GM12878 (cell line): ENCODE data around the gene MSLN. TPM values are rescaled to one million over a fixed set of nuclear protein-coding genes. Genes with fewer than 3 reads are reported as not detected.

Source experiments
- ATAC-seq: fragments of 200-7000 bp; cut with Tn5 transposase; 3 replicates; pipeline ENCODE4 v1.9.1; 2020; ENCODE audit warnings: mild to moderate bottlenecking, moderate library complexity
- BruUV-seq: library from RNA; stranded (reverse); fragments of 400-500 nt; replicated peaks from 2 replicates; lab custom pipeline; 2021; lab: Mats Ljungman, UMichigan
- CTCF ChIA-PET: fragments of 300-600 bp; sonication (Branson Sonifier 250); formaldehyde crosslinking; extraction: SDS; loops from one replicate; lab custom pipeline; 2021; ENCODE audit warnings: inconsistent platforms; lab: Yijun Ruan, JAX
- POLR2A ChIA-PET: fragments of 350-600 bp; formaldehyde crosslinking; extraction: SDS; loops from one replicate; lab custom pipeline; 2021; ENCODE audit warnings: inconsistent platforms; lab: Charles Lee
- RAD21 ChIA-PET: fragments of 300-600 bp; sonication (Branson Sonifier 250); formaldehyde crosslinking; loops from one replicate; lab custom pipeline; 2023; ENCODE audit warnings: antibody characterized with exemption; ENCODE audit not compliant: unreplicated experiment; lab: Charles Lee
- SMC1A ChIA-PET: fragments of 300-600 bp; sonication (Branson Sonifier 250); formaldehyde crosslinking; loops from one replicate; lab custom pipeline; 2023; ENCODE audit not compliant: unreplicated experiment, uncharacterized antibody; lab: Charles Lee
- DNase-seq: peaks from one replicate; pipeline ENCODE4 v3.0.0-alpha.2; 2011; ENCODE audit warnings: low read depth, low spot score
- FAIRE-seq: peaks from 3 replicates; lab custom pipeline; 2011; peaks lifted over from hg19 to GRCh38; lab: Jason Lieb, UNC
- H2AFZ ChIP-seq: 2 replicates; pipeline ENCODE4 v1.6.0; 2011; ENCODE audit warnings: low read depth, low read length, control low read depth; ENCODE audit not compliant: control insufficient read depth
- H3K27ac ChIP-seq: 2 replicates; pipeline ENCODE4 v1.5.1; 2011; ENCODE audit warnings: control low read depth; ENCODE audit not compliant: control insufficient read depth, insufficient read depth
- H3K27me3 ChIP-seq, 2 experiments: replicated peaks in 1 of 2; 2 replicates each; pipeline versions ENCODE4 v1.6.0 to v1.6.1; 2011; ENCODE audit warnings: low read length in 1 of 2; ENCODE audit not compliant: control insufficient read depth in 2 of 2, insufficient read depth in 2 of 2
- H3K36me3 ChIP-seq, 2 experiments: 2 replicates each; pipeline ENCODE4 v1.5.1; 2011; ENCODE audit warnings: low read length in 1 of 2; ENCODE audit not compliant: control insufficient read depth in 2 of 2, insufficient read depth in 2 of 2
- H3K4me1 ChIP-seq: 2 replicates; pipeline ENCODE4 v1.6.1; 2011; ENCODE audit warnings: mild to moderate bottlenecking, low read length, moderate library complexity, mixed read lengths; ENCODE audit not compliant: control insufficient read depth, insufficient read depth
- H3K4me2 ChIP-seq: 2 replicates; pipeline ENCODE4 v1.6.0; 2011; ENCODE audit warnings: control low read depth; ENCODE audit not compliant: control insufficient read depth, insufficient read depth
- H3K4me3 ChIP-seq: fragments of 200-600 bp; sonication (generic); 2 replicates; pipeline ENCODE4 v1.5.1; 2016
- H3K79me2 ChIP-seq: 2 replicates; pipeline ENCODE4 v1.6.0; 2011; ENCODE audit warnings: low read length; ENCODE audit not compliant: control insufficient read depth, insufficient read depth
- H3K9ac ChIP-seq: 2 replicates; pipeline ENCODE4 v1.8.0; 2011; ENCODE audit warnings: low read length, control low read depth, mixed read lengths; ENCODE audit not compliant: control insufficient read depth, insufficient read depth
- H3K9me3 ChIP-seq: replicated peaks from 3 replicates; pipeline ENCODE4 v1.5.1; 2011; ENCODE audit warnings: mild to moderate bottlenecking, low read length; ENCODE audit not compliant: control insufficient read depth, insufficient read depth
- H4K20me1 ChIP-seq: 2 replicates; pipeline ENCODE4 v1.6.0; 2011; ENCODE audit not compliant: control insufficient read depth, insufficient read depth
- CHD4 ChIP-seq: fragments of 200-600 bp; sonication (generic); IDR thresholded peaks from 2 replicates; pipeline ENCODE4 v1.6.1; 2016; ENCODE audit warnings: mild to moderate bottlenecking
- HDAC6 ChIP-seq: fragments of 200-600 bp; sonication (generic); IDR thresholded peaks from one replicate; pipeline ENCODE4 v1.8.0; 2017; ENCODE audit warnings: antibody characterized with exemption; ENCODE audit not compliant: unreplicated experiment
- MYB ChIP-seq: fragments of 150-350 bp; IDR thresholded peaks from 2 replicates; pipeline ENCODE4 v1.6.1; 2014; ENCODE audit warnings: mild to moderate bottlenecking, low read depth, low read length, borderline replicate concordance
- NRF1 ChIP-seq: conservative IDR thresholded peaks from 2 replicates; pipeline ENCODE4 v1.6.1; 2011; ENCODE audit warnings: mild to moderate bottlenecking, low read depth, low read length, improper control_type of control experiment
- WGBS: methylation state at CpG from one replicate; pipeline ENCODE4 v1.1.6; 2016; ENCODE audit warnings: low lambda C conversion rate; ENCODE audit not compliant: insufficient replicate concordance, insufficient coverage; ENCODE audit errors: missing lambda C conversion rate; 5-methylcytosine and 5-hydroxymethylcytosine counted together
- in situ Hi-C: fragments of 300-500 bp; cut with MboI; formaldehyde crosslinking; loops from 9 replicates; pipeline ENCODE4 v1.14.3; 2018; ENCODE audit warnings: mixed read lengths
- intact Hi-C: fragments of 100-400 bp; cut with micrococcal nuclease; formaldehyde crosslinking; loops from one replicate; pipeline ENCODE4 v1.14.2; 2022; ENCODE audit not compliant: unreplicated experiment
- polyA plus RNA-seq, 11 experiments: library from polyadenylated mRNA; depleted of rRNA in 4 of 11; unstranded in 6 of 11; stranded (reverse) in 5 of 11; fragments of >200 nt; fragmentation: Nextera tagmentation in 4 of 11; fragmentation: Illumina TruSeq in 1 of 11; extraction: Ambion mirVana in 4 of 11; extraction: Trizol in 1 of 11; gene quantifications; 1 replicate in 1 of 11; 2 replicates in 10 of 11; pipeline versions ENCODE4 v1.2.1 to v1.2.3, GENCODE V29; 2011 to 2016; ENCODE audit warnings: inconsistent platforms in 2 of 11, missing spikeins in 2 of 11, low read depth in 1 of 11
- total RNA-seq, 4 experiments: library from RNA; depleted of rRNA in 3 of 4; stranded (reverse); fragments of >200 nt in 3 of 4; fragmentation: Illumina TruSeq in 1 of 4; extraction: Trizol in 1 of 4; gene quantifications; 2 replicates each; pipeline versions ENCODE4 v1.2.1 to v1.2.3, GENCODE V29; 2013 to 2021

MSLN gene
- total and polyA plus RNA-seq, 10 of the 15 experiments (the other 5 are each of a cell fraction or from before 2014, with no cell fraction given): 0.08 TPM; not detected in 9

GRCh38 chr16:784431-784830 lies 23.9 kb downstream of the MSLN start:
- Histone ChIP-seq H3K4me2 (no peak overlapping the region), H4K20me1 (no peaks in the 10 kb centered on the region), H3K9ac (no peak overlapping the region), H3K4me1 (peaks cover 7% of the 10 kb centered on the region), H3K36me3 (peaks cover 0 to 5% of the 10 kb centered on the region in 2 experiments; a peak in 2 of 4 replicates), H2AFZ (no peak overlapping the region), H3K27ac (no peak overlapping the region), H3K79me2 (peaks cover 21% of the 10 kb centered on the region), H3K4me3 (no peak overlapping the region), H3K27me3 (no peaks in the 10 kb centered on the region), H3K9me3 (no peaks in the 10 kb centered on the region)
- no TSS peak for BruUV-seq
- POLR2A ChIA-PET: no interaction called here
- CTCF ChIA-PET: interaction anchor here (0.7 to 5.2 kb wide), 8 partner anchors 8 to 74 kb away, joined by 3 to 32 read pairs (median 5); partner anchors contain the start of genes ANTKMT and METRN
- DNase-seq (no peak), FAIRE-seq (no peak)
- SMC1A ChIA-PET: interaction anchor here (0.6 to 2.5 kb wide), 2 partner anchors 72 to 80 kb away, joined by 3 to 12 read pairs; no protein-coding TSS in a partner anchor
- RAD21 ChIA-PET: interaction anchor here (0.8 to 1.2 kb wide), 2 partner anchors 63 to 69 kb away, joined by 3 to 5 read pairs; partner anchors contain the start of gene METRN
- 97% methylated on average over 19 of the region's 19 CpGs for WGBS
- in situ Hi-C loops: no loop called here
- TF ChIP-seq CHD4 (no peak), MYB (no peak), NRF1 (no peak), HDAC6 (no peak)
- TF ChIP-seq, all 136 proteins: peak for 0
- intact Hi-C loops: no loop called here
- no peak for ATAC-seq
